Gastroesophageal sphincter (tissue), 4 donors: ENCODE data around the gene SPRY4. TPM values are rescaled to one million over a fixed set of nuclear protein-coding genes. Genes with fewer than 3 reads are reported as not detected.

Source experiments
- ATAC-seq: fragments of 150-250 bp; one replicate; pipeline ENCODE4 v1.9.1; 2016; ENCODE audit warnings: mild to moderate bottlenecking, moderate library complexity
- H3K27ac ChIP-seq, 4 donors: fragments of 200-600 bp; sonication (generic) in 3 of 4; 1 replicate in 3 of 4; 2 replicates in 1 of 4; pipeline ENCODE4 v1.5.1; 2016 to 2019
- H3K27me3 ChIP-seq: fragments of 200-600 bp; sonication (generic); one replicate; pipeline ENCODE4 v1.5.1; 2019
- H3K36me3 ChIP-seq, 2 donors: fragments of 200-600 bp; sonication (generic); one replicate each; pipeline ENCODE4 v1.5.1; 2019; ENCODE audit warnings: control low read depth in 1 of 2
- H3K4me1 ChIP-seq, 3 donors: fragments of 200-600 bp; sonication (generic); 1 replicate in 2 of 3; 2 replicates in 1 of 3; pipeline ENCODE4 v1.5.1; 2016 to 2019; ENCODE audit warnings: control low read depth in 2 of 3
- H3K4me3 ChIP-seq, 2 donors: fragments of 200-600 bp; sonication (generic); one replicate each; pipeline ENCODE4 v1.5.1; 2019; ENCODE audit warnings: mild to moderate bottlenecking in 1 of 2, moderate library complexity in 1 of 2
- H3K9me3 ChIP-seq, 3 donors: fragments of 200-600 bp; sonication (generic); one replicate each; pipeline ENCODE4 v1.5.1; 2017 to 2019; ENCODE audit warnings: control low read depth in 2 of 3
- CTCF ChIP-seq, 4 experiments: fragments of 200-600 bp in 2 of 4; fragments of 450-650 bp in 2 of 4; sonication (generic) in 1 of 4; IDR thresholded peaks; one replicate each; pipeline ENCODE4 v1.5.1; 2017 to 2019; ENCODE audit warnings: antibody characterized with exemption in 4 of 4, mild to moderate bottlenecking in 2 of 4, moderate library complexity in 2 of 4
- EP300 ChIP-seq: sonication (generic); formaldehyde crosslinking; IDR thresholded peaks from one replicate; pipeline ENCODE4 v1.6.1; 2017; ENCODE audit warnings: antibody characterized with exemption, mild to moderate bottlenecking
- POLR2A ChIP-seq, 2 donors: fragments of 450-650 bp; IDR thresholded peaks; one replicate each; pipeline ENCODE4 v1.6.1; 2017; ENCODE audit warnings: antibody characterized with exemption in 2 of 2, mild to moderate bottlenecking in 2 of 2, moderate library complexity in 1 of 2
- POLR2AphosphoS5 ChIP-seq: sonication (generic); formaldehyde crosslinking; IDR thresholded peaks from one replicate; pipeline ENCODE4 v1.6.1; 2017; ENCODE audit warnings: antibody characterized with exemption
- WGBS, 2 donors: methylation state at CpG; one replicate each; pipeline ENCODE4 v1.1.5; 2018; ENCODE audit warnings: low coverage in 1 of 2; 5-methylcytosine and 5-hydroxymethylcytosine counted together
- total RNA-seq, 4 donors: library from RNA; depleted of rRNA; stranded (reverse); fragments of >200 nt; gene quantifications; one replicate each; pipeline ENCODE4 v1.1.0, GENCODE V29; 2016

SPRY4 gene
- total RNA-seq, 4 donors from 2014 or later: 9.2 to 18.1 (median 12.7) TPM

DNA sequence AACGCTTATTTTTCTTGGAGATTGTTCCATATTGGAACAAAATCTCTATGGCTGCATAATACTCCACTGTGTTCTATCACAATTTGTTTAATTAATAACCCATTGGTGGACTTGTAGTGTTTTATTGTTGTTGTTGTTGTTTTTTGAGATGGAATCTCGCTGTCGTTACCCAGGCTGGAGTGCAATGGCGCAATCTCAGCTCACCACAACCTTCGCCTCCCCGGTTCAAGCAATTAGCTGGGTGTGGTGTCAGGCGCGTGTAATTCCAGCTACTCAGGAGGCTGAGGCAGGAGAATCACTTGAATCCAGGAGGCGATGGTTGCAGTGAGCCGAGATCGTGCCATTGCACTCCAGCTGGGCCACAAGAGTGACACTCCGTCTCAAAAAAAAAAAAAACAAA, 38.7 kb downstream of the SPRY4 start:
- no peak for ATAC-seq
- Histone ChIP-seq H3K36me3 (no peaks in the 10 kb centered on the region), H3K4me1 (peaks cover 0 to 3% (median 0%) of the 10 kb centered on the region in 3 donors), H3K27ac (no peak overlapping the region), H3K27me3 (no peaks in the 10 kb centered on the region), H3K9me3 (no peaks in the 10 kb centered on the region), H3K4me3 (no peak overlapping the region)
- no peak for TF ChIP-seq POLR2A (IDR thresholded peaks at IDR 0.05)
- TF ChIP-seq EP300: no peak
- TF ChIP-seq POLR2AphosphoS5: no peak
- TF ChIP-seq CTCF (IDR thresholded peaks at IDR 0.05): no peak
- 82 to 96% methylated on average over 5 of the region's 12 CpGs for WGBS, 2 donors

GRCh38 chr5:142283304-142283703, 41.5 kb downstream of the SPRY4 start:
- no peaks in the 10 kb centered on the region for H3K27me3 ChIP-seq
- no peaks in the 10 kb centered on the region for H3K36me3 ChIP-seq
- TF ChIP-seq EP300: no peak
- ATAC-seq: no peak
- H3K4me1 ChIP-seq: peaks cover 0 to 13% (median 0%) of the 10 kb centered on the region in 3 donors
- WGBS, 2 donors: 91 to 94% methylated on average over 5 of the region's 6 CpGs
- no peak overlapping the region for H3K4me3 ChIP-seq
- no peaks in the 10 kb centered on the region for H3K9me3 ChIP-seq
- H3K27ac ChIP-seq: no peak overlapping the region

DNA sequence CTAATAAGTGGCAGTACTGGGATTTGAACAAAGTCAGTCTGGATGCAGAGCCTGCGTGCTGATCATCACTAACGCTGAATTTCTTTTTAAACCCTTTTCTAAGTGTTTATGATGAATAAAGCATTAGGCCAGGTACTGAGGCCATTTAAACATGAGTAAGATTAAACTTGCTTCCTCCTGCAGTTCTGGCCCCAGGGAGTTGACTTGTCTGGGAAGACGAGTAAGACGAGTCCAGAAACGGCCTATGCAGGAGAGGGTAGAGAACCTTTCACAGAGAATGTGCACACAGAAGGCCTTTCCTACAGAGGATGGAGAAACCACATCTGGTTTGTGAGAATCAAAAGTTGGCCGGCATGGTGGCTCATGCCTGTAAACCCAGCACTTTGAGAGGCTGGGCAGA, 42.9 kb downstream of the SPRY4 start:
- peaks cover 0 to 10% (median 0%) of the 10 kb centered on the region in 3 donors for H3K4me1 ChIP-seq
- no peak overlapping the region for H3K27ac ChIP-seq
- WGBS, 2 donors: 80 to 88% methylated on average over 5 to 6 of the region's 6 CpGs
- H3K4me3 ChIP-seq: no peak overlapping the region
- ATAC-seq: no peak
- no peaks in the 10 kb centered on the region for H3K36me3 ChIP-seq
- no peaks in the 10 kb centered on the region for H3K9me3 ChIP-seq
- no peak for TF ChIP-seq EP300
- no peak for TF ChIP-seq CTCF (IDR thresholded peaks at IDR 0.05)
- TF ChIP-seq POLR2AphosphoS5: no peak
- TF ChIP-seq POLR2A (IDR thresholded peaks at IDR 0.05): no peak
- no peaks in the 10 kb centered on the region for H3K27me3 ChIP-seq

DNA sequence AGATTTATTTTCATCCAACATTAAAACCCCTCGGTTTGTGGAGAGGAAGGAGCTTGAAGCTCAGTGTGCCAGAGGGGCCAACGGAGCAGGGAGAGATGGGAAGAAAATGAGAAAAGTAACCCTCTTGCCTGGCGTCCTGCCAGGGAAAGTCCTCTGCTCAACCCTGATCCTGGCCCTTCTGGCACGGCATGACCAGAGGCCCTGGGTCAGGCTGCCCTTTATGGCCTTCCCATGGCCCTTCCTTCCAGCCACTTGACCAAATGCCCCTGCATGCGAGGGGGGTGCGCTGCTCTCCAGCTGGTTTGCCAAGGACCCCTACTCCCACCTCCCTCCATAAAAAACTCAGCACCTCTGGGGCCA, 43.8 kb downstream of the SPRY4 start:
- ATAC-seq: no peak
- 64 to 86% methylated on average over 3 to 4 of the region's 6 CpGs for WGBS, 2 donors
- Histone ChIP-seq H3K9me3 (no peaks in the 10 kb centered on the region), H3K4me3 (no peak overlapping the region), H3K36me3 (no peaks in the 10 kb centered on the region), H3K27me3 (no peaks in the 10 kb centered on the region), H3K4me1 (peaks cover 0 to 10% (median 0%) of the 10 kb centered on the region in 3 donors), H3K27ac (peak overlapping the region in 3 of 4 donors; percentile 28 to 59 (median 38))
- TF ChIP-seq CTCF (IDR thresholded peaks at IDR 0.05) (no peak), POLR2AphosphoS5 (no peak), POLR2A (IDR thresholded peaks at IDR 0.05) (no peak), EP300 (no peak)

GRCh38 chr5:142280066-142281007, 44.5 kb downstream of the SPRY4 start:
- H3K4me1 ChIP-seq: peaks cover 0 to 10% (median 0%) of the 10 kb centered on the region in 3 donors
- no peaks in the 10 kb centered on the region for H3K9me3 ChIP-seq
- ATAC-seq: peak; percentile 70
- WGBS, 2 donors: 44 to 83% methylated on average over 4 to 9 of the region's 17 CpGs
- H3K27me3 ChIP-seq: no peaks in the 10 kb centered on the region
- no peaks in the 10 kb centered on the region for H3K36me3 ChIP-seq
- H3K27ac ChIP-seq: peak overlapping the region in 3 of 4 donors; percentile 28 to 59 (median 38)
- no peak overlapping the region for H3K4me3 ChIP-seq
- no peak for TF ChIP-seq POLR2A (IDR thresholded peaks at IDR 0.05)
- no peak for TF ChIP-seq EP300
- no peak for TF ChIP-seq CTCF (IDR thresholded peaks at IDR 0.05)
- no peak for TF ChIP-seq POLR2AphosphoS5
